ENCODE measurements around the gene RERE.

DNA sequence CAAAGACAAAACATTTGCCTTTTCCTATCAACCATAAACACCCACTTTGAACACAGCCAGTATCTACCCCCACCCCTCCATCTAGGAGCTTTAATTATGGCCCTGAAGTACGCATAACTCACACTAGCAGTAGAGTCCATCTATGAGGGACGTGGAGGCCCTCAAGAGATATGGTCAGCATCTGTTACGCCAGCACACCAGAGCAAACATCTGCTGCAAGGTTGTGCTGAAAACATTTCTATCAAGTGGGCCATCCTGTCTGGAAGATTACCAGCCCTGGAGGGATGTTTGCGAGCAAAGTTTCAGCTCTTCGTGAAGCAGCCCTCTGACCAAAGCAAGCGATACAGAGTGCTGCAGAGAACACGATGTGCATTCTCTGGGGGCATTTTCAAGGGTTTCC, 424.9 kb downstream of the RERE start:
- TF ChIP-seq TAF1 (IDR thresholded peaks at IDR 0.05; ENCODE audit: low read depth) = no peak
- no peak for TF ChIP-seq REST (IDR thresholded peaks at IDR 0.05; ENCODE audit: low read depth)
- no peak for TF ChIP-seq MAX (IDR thresholded peaks at IDR 0.05)
- no peak for TF ChIP-seq NFIC (IDR thresholded peaks at IDR 0.05)
- TF ChIP-seq YY1 (IDR thresholded peaks at IDR 0.05; ENCODE audit: low read depth) = no peak
- TF ChIP-seq CEBPB (IDR thresholded peaks at IDR 0.05) = no peak
- TF ChIP-seq EP300 (IDR thresholded peaks at IDR 0.05; ENCODE audit: borderline replicate concordance) = no peak
- TF ChIP-seq RAD21 (IDR thresholded peaks at IDR 0.05; ENCODE audit: low read depth) = no peak
- TF ChIP-seq ZBTB7A (IDR thresholded peaks at IDR 0.05; ENCODE audit: low read depth) = no peak
- TF ChIP-seq FOXM1 (IDR thresholded peaks at IDR 0.05; ENCODE audit: borderline replicate concordance, low read depth) = no peak

All from Ishikawa (cell line).